ENCODE results near the gene ADCK1. TPM values are rescaled to one million over a fixed set of nuclear protein-coding genes. Genes with fewer than 3 reads are reported as not detected.
A peak's percentile ranks its signal among the peaks of the same experiment; 100 is the strongest.

ADCK1 gene
- total and polyA plus RNA-seq, 2 experiments from 2014 or later, result 6.7 to 11.2 TPM

GRCh38 chr14:77979171-77979570 lies 179.3 kb downstream of the ADCK1 start:
- peaks cover 20% of the 10 kb centered on the region for H3K4me1 Mint-ChIP-seq
- Histone ChIP-seq H3F3A (replicated peaks; ENCODE audit: low read depth) (0 out of 2 replicates have a peak, but pooled peaks cover 3% of the 10 kb centered on the region), H3K4me2 (peak overlapping the region; percentile 45; the same call in 1 of the 2 replicates), H3K79me2 (replicated peaks; ENCODE audit: insufficient read depth) (no peaks in the 10 kb centered on the region), H3K27ac (ENCODE audit: low read depth) (no peak overlapping the region), H3K36me3 (ENCODE audit: insufficient read depth) (no peaks in the 10 kb centered on the region), H4K20me1 (replicated peaks; ENCODE audit: insufficient read depth) (no peaks in the 10 kb centered on the region), H2AFZ (peak overlapping the region; percentile 100), H3K27me3 (ENCODE audit: insufficient read depth) (peaks cover 5% of the 10 kb centered on the region), H3K9me2 (ENCODE audit: insufficient read depth) (no peaks in the 10 kb centered on the region), H3K4me3 (no peak overlapping the region), H3K4me1 (ENCODE audit: insufficient read depth) (peaks cover 8% of the 10 kb centered on the region; the same call in 1 of the 2 replicates)
- DNase-seq (ENCODE audit: low spot score), result no peak
- TF ChIP-seq ZNF114 (CRISPR knock-in tag; IDR thresholded peaks at IDR 0.05) (no peak), ZNF331 (CRISPR knock-in tag; IDR thresholded peaks at IDR 0.05; ENCODE audit: low read depth) (no peak), CREB1 (CRISPR knock-in tag; IDR thresholded peaks at IDR 0.05; ENCODE audit: low read depth) (no peak), ETS1 (IDR thresholded peaks at IDR 0.05) (no peak), CTCF (conservative IDR thresholded peaks at IDR 0.05; ENCODE audit: low read depth in 2 of 2) (no peak)
- H3K27me3 Mint-ChIP-seq (ENCODE audit: insufficient read depth, low read depth, poor library complexity), result peaks cover 6% of the 10 kb centered on the region
- no peak for ATAC-seq
- H3K4me3 Mint-ChIP-seq, result no peak overlapping the region; the same call in 2 of the 3 replicates
- H3K9me3 Mint-ChIP-seq, result no peaks in the 10 kb centered on the region
- no peaks in the 10 kb centered on the region for H3K36me3 Mint-ChIP-seq (ENCODE audit: low read depth)
- no peak overlapping the region for H3K27ac Mint-ChIP-seq

GRCh38 chr14:77979666-77980351 lies 179.9 kb downstream of the ADCK1 start:
- peaks cover 6% of the 10 kb centered on the region for H3K27me3 Mint-ChIP-seq (ENCODE audit: insufficient read depth, low read depth, poor library complexity)
- peaks cover 5% of the 10 kb centered on the region for H3K27me3 ChIP-seq (ENCODE audit: insufficient read depth)
- no peak overlapping the region for H3K27ac ChIP-seq (ENCODE audit: low read depth)
- H4K20me1 ChIP-seq (replicated peaks; ENCODE audit: insufficient read depth), result no peaks in the 10 kb centered on the region
- no peak overlapping the region for H3K27ac Mint-ChIP-seq
- DNase-seq (ENCODE audit: low spot score), result peak; percentile 78
- peak; percentile 60 to 79 for TF ChIP-seq CTCF (conservative IDR thresholded peaks at IDR 0.05; ENCODE audit: low read depth in 2 of 2)
- TF ChIP-seq STAT1 (IDR thresholded peaks at IDR 0.05; ENCODE audit: unreplicated experiment), result no peak
- H3K9me3 Mint-ChIP-seq, result no peaks in the 10 kb centered on the region
- H2AFZ ChIP-seq, result peak overlapping the region; percentile 100
- peak overlapping the region; percentile 45; the same call in 1 of the 2 replicates for H3K4me2 ChIP-seq
- H3F3A ChIP-seq (replicated peaks; ENCODE audit: low read depth), result 0 out of 2 replicates have a peak, but pooled peaks cover 3% of the 10 kb centered on the region
- peak; percentile 69 for ATAC-seq
- no peaks in the 10 kb centered on the region for H3K36me3 ChIP-seq (ENCODE audit: insufficient read depth)
- no peaks in the 10 kb centered on the region for H3K79me2 ChIP-seq (replicated peaks; ENCODE audit: insufficient read depth)
- no peaks in the 10 kb centered on the region for H3K36me3 Mint-ChIP-seq (ENCODE audit: low read depth)
- H3K4me1 ChIP-seq (ENCODE audit: insufficient read depth), result peaks cover 8% of the 10 kb centered on the region; the same call in 1 of the 2 replicates
- H3K4me3 ChIP-seq, result no peak overlapping the region; the same call in 1 of the 2 replicates
- H3K9me2 ChIP-seq (ENCODE audit: insufficient read depth), result no peaks in the 10 kb centered on the region
- H3K4me3 Mint-ChIP-seq, result peak overlapping the region; percentile 77
- peaks cover 20% of the 10 kb centered on the region for H3K4me1 Mint-ChIP-seq
